Activated T-cell treated with anti-CD3 and anti-CD28 coated beads, Interleukin-2, amount 50 U/mL, for 48 hours (primary cell): Measurements from ENCODE around the gene DPP6.
"Not testable (repeated sequence)": the region's sequence is repeated elsewhere in the genome, so short reads cannot be mapped to it uniquely, and the experiment has no call there.

Experiments used
- DNase-seq, 2 experiments: peaks; one replicate each; pipeline ENCODE4 v3.0.0-alpha.2; 2020

DPP6 gene

GRCh38 chr7:154078523-154078922 lies 26.3 kb downstream of the DPP6 start:
- DNase-seq = not testable (repeated sequence)

GRCh38 chr7:154080249-154080648 lies 28.1 kb downstream of the DPP6 start:
- not testable (repeated sequence) for DNase-seq

GRCh38 chr7:154087037-154087725 lies 35.0 kb downstream of the DPP6 start:
- not testable (repeated sequence) for DNase-seq

- DNase-seq = not testable (repeated sequence)
These were observed 39.9 kb downstream of the DPP6 start for GRCh38 chr7:154092093-154092492.

- DNase-seq = not testable (repeated sequence)
These were observed 43.0 kb downstream of the DPP6 start for GRCh38 chr7:154095201-154095600.

GRCh38 chr7:154105063-154105462 lies 52.9 kb downstream of the DPP6 start:
- not testable (repeated sequence) for DNase-seq

GRCh38 chr7:154109615-154110014 lies 57.4 kb downstream of the DPP6 start:
- not testable (repeated sequence) for DNase-seq

GRCh38 chr7:154113732-154114351 lies 61.6 kb downstream of the DPP6 start:
- DNase-seq = not testable (repeated sequence)

- not testable (repeated sequence) for DNase-seq
These were observed 65.5 kb downstream of the DPP6 start for GRCh38 chr7:154117411-154118390.

GRCh38 chr7:154120825-154121224 lies 68.6 kb downstream of the DPP6 start:
- DNase-seq = not testable (repeated sequence)

- not testable (repeated sequence) for DNase-seq
These were observed 70.5 kb downstream of the DPP6 start for GRCh38 chr7:154122720-154123119.

- DNase-seq = not testable (repeated sequence)
These were observed 71.2 kb downstream of the DPP6 start for GRCh38 chr7:154123397-154123796.

- DNase-seq = not testable (repeated sequence)
These were observed 76.9 kb downstream of the DPP6 start for GRCh38 chr7:154129142-154129541.

GRCh38 chr7:154132617-154133016 lies 80.4 kb downstream of the DPP6 start:
- DNase-seq = not testable (repeated sequence)

GRCh38 chr7:154133703-154134277 lies 81.6 kb downstream of the DPP6 start:
- DNase-seq = not testable (repeated sequence)

- DNase-seq = not testable (repeated sequence)
These were observed 82.5 kb downstream of the DPP6 start for GRCh38 chr7:154134698-154135097.

- not testable (repeated sequence) for DNase-seq
These were observed 83.4 kb downstream of the DPP6 start for GRCh38 chr7:154135646-154136045.

- DNase-seq = not testable (repeated sequence)
These were observed 93.9 kb downstream of the DPP6 start for GRCh38 chr7:154145922-154146706.

- DNase-seq = not testable (repeated sequence)
These were observed 94.5 kb downstream of the DPP6 start for GRCh38 chr7:154146707-154147038.

- DNase-seq = not testable (repeated sequence)
These were observed 96.8 kb downstream of the DPP6 start for GRCh38 chr7:154148791-154149516.

GRCh38 chr7:154150656-154151055 lies 98.5 kb downstream of the DPP6 start:
- DNase-seq = not testable (repeated sequence)
